GM10847 (cell line): ENCODE data around the gene TANC1.

Experiments
- POLR2A ChIP-seq: IDR thresholded peaks from 2 replicates; pipeline ENCODE4 v1.6.1; 2011; ENCODE audit not compliant: insufficient read length; ENCODE audit errors: extremely low read depth

Gene TANC1

GRCh38 chr2:159053161-159054031, 85.0 kb downstream of the TANC1 start:
- TF ChIP-seq POLR2A: no peak

DNA sequence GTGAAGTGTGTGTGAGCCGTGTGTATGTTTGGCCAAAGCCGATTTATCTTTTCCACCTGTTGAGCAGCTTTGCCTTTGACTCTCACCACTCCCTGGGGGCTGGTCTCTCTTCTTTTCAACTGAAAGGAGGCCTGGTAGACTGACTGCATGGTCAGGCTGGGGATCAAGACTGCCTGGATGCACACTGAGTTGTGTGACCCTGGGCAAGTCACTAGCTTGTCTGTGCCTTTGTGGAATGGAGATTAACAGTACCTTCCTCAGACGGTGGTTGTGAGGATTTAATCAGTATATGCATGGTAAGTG, 85.5 kb downstream of the TANC1 start:
- no peak for TF ChIP-seq POLR2A

DNA sequence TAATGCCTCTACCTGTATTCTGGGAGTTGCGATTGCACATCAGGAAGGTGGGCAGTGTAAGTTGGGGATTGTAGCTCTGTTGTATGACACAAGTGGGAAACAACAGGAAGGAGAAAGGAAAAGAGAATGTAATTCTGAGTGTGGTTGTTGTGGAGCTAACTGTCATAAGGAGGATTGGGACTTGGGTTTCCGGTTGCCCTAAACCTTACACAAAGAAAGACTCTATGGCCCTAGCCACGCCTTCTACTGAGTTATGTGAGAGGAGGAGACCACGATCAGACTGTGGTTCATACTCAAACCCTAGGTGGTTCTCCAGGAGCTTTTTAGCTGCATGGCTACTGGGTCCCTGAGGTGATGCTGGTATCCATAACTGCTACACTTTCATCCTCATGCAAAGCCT, 86.5 kb downstream of the TANC1 start:
- TF ChIP-seq POLR2A: no peak

- TF ChIP-seq POLR2A: no peak
Observed at GRCh38 chr2:159060518-159060917, 92.1 kb downstream of the TANC1 start.

DNA sequence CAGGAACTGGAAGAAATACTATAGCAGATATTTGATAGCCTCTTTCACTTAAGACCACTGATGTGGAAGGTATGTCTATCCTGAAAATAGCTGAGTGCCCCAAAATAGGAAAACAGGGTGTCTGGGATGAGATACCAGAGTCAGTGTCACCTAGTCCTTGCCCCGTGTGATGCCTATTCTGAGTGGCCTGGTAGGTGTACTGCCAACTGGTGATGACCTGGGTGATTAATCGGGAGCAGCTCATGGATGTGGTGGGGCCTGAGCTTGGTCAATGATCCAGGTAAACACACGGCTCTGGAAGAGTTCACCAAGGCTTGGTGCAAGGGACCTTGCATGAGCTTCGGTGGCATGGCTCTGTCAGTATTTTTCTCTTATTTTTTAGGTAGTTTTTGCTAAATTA, 95.2 kb downstream of the TANC1 start:
- no peak for TF ChIP-seq POLR2A

DNA sequence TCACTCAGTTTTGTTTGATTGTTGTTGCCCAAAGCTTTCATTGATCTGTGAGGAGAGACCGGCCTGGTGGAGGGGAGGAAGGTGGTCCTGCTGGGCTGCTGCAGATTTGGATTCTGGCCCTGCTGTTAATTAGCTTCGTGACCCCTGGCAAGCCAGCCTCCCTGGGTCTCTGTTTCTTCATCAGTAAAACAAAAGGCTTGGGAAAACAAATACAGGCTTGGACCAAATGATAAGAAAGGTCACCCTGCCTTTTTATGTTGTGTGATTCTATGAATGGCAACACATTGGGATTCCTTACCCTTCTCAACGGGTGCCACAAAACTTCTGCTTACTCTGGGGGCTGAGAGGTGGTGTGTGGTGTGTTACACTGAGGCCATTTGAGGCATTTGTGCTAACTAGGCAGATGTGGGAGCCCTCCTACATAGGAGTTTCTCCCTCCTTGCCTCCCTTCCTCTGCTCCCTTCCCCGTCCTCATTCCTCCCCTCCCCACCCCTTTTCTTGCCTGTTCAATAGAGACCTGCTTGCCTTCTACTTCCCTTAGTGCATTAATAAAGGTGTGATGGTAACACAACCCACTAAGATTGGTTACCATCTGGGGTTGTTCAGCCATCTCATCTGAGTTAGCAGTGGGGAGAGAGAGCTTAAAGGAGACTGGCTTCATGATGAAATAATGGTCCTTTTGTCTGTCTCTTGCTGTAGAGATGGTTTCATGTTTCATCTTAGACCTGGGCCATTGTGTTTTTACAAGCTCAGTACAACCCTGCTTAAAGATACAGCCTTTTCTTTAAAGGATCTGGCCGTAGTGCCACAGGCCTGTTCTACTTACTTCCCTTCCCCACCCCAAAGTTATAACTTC, 96.2 kb downstream of the TANC1 start:
- TF ChIP-seq POLR2A: no peak

DNA sequence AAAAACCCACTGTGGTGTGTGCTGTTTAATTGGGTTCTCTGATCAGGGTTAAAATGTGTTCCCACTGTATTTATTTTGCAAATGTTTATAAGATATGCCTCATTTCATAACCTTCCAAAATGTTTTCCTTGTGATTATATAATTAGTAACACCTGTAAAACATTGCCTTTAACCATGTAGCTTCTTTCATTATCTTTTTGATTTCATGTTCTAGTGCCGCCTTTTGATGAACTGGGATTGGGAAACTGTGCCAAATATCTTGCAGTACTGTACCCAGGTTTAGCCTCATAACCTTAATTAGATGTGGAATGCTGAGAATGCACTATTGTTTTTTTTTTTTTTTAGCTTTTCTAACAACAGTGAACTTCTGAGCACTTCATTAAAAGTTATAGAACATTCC, 96.9 kb downstream of the TANC1 start:
- no peak for TF ChIP-seq POLR2A

DNA sequence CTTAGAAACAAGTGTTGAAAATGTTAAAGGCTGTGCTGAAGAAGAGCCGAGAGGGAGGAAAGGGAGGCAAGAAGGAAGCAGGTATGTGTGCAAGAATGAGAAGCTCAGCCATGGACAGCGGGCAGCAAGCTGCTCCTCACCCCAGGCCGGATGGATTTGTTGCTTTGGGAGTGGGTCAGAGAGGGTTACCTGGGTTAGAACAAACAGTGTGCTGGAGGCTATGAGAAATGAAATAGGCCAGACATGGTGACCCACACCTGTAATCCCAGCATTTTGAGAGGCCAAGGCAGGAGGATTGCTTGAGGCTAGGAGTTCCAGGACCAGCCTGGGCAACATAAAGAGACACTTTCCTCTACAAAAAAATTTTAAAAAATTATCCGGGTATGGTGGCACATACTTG, 97.5 kb downstream of the TANC1 start:
- TF ChIP-seq POLR2A: no peak

GRCh38 chr2:159066541-159067156, 98.2 kb downstream of the TANC1 start:
- TF ChIP-seq POLR2A: no peak

GRCh38 chr2:159067971-159068370, 99.5 kb downstream of the TANC1 start:
- TF ChIP-seq POLR2A: no peak

DNA sequence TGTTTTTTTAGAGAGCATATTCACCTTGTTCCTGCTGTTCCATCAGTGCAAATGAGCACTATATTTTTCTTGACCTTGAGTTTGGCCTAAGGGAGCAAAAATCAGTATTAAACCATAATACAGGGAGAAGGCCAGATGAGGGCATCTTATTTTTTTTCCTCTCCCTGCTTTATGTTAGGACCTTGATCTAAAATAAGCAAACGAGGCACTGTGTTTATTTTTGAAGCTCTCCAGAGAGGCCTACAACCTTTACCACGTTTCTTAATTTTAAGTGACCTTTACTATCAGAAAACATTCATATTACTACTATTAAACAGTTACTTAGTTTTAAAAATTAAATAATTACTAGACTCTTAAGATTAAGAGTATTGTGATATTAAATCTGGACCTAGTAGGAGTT, 100.8 kb downstream of the TANC1 start:
- no peak for TF ChIP-seq POLR2A

GRCh38 chr2:159070235-159070634, 101.8 kb downstream of the TANC1 start:
- no peak for TF ChIP-seq POLR2A

DNA sequence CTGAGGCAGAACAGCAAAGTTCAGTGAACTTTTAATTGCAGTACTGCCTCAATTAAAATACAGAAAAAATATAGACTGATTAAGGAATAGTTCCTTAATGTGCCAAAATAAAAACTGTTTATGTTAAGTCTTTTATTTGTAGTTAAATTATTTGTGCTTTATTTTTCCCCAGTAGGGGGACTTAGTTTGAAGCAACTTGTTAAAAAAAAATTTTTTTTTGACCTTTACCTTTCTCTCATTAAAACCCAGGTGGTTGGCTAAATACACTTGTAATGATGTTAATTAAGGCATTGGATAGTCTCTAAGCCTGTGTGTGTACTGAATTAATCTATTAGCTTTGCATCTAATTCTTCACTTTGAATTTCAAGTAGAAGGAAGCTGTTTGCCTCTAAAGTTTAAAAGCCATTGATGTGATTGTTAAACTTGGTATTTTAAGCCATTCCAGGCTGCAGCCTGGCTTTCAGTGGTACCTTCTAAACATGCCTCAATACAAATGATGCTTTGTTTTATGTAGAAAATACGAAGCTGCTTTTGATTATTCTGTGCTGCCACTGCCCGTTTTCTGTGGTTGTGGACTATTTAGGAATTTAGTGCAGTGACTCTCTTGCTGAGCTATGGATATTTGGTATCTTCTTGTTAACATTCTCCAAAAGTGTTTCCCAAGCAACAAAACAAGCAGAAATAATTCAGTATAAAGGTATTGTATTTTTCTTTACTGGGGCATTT, 102.9 kb downstream of the TANC1 start:
- TF ChIP-seq POLR2A: no peak

DNA sequence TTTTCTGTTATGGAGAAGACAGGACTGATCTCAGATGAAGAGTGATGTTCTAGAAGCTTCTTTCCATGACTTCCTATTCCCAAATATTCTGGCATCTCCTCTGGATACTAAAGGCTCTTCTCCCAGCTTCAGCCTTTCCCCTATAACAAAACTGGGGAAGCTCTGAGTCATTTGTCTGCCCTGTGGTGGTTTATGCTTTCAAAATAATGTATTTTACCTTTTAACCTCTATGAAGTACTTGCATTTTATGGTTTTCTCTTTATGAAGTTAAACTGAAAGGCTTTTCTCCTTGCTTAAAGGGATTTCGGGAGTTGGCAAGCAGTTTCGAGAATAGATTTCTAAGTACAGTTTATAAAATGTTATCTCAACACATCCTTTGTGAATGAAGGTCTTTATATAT, 104.4 kb downstream of the TANC1 start:
- no peak for TF ChIP-seq POLR2A

DNA sequence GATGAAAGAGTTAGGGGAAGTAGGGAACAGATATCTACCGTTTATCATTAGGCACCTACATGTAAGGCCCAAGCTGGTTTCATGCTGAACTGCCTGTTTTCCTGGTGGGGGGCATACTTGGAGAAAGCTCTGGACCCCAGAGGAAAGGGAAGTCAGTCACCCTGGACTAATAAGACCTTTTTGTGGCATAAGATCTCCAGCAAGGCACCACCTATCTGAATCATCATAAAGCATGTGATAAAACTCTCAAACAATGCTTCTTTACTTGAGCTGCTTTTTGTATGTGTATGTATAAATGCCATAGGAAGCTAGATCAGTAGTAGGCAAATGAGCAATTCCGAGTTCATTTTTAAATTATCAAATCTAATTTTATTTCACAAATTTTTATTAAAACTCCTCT, 104.8 kb downstream of the TANC1 start:
- TF ChIP-seq POLR2A: no peak
